ENCODE results near the gene VPS8. TPM values are rescaled to one million over a fixed set of nuclear protein-coding genes. Genes with fewer than 3 reads are reported as not detected.

Gene VPS8
- total and polyA plus RNA-seq, 2 donors (not counting 1 experiment from before 2014, with no cell fraction given): 24.9 to 99.4 TPM

DNA sequence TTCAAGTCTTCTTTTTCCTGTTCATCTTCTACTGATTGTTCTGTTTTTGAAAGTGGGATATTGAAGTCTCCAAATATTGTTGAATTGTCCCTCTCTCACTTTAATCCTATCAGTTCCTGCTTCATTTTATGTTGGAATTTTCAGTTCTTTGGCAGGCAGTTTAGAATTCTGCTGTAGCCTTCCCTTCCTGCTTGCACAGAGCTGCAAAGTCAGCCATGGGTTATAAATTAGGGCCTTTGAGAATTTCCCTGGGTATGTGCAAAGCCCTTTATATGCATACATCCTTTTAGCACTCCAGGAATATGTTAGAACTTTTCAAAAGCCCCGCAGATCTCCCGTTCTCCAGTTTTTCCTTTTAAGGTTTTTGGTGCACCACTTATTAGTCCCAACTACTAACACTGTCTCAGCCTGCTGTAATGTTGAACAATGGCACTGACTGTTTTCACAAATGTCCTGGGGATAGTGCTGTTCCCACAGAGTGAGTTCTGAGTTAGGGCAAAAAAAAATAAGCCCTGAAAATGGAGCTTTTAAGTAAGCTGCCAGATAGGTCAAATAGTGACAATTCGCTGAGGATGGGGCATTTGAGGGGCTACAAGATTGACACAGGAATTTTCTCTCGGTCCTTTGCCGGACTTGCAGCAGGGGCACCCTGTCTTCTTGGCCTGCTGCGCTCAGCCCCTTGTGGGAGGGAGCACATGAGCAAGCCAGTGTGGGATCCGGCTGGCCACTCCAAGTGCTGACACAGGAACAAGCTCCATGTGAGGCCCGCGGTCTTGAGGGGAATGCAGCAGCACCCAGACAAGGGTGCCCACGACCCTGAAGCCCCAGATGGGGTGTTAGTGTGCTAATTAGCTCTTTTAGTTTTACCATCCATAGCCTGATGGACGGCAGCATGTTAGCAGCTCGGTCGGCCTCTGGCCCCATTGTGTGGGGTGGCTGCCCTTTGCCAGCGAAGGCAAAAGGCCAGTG lies 96.0 kb downstream of the VPS8 start:
- no peaks in the 10 kb centered on the region for H3K4me1 ChIP-seq (ENCODE audit: control insufficient read depth, extremely low read depth, insufficient read depth, low read length)
- no peak overlapping the region for H3K9ac ChIP-seq (ENCODE audit: insufficient read depth, low read length)
- DNase-seq (ENCODE audit: low read depth in 2 of 2): no peak
- no peak for TF ChIP-seq EZH2 (IDR thresholded peaks at IDR 0.05; ENCODE audit: low read length, missing control alignments)
- H3K27me3 ChIP-seq (ENCODE audit: control insufficient read depth, insufficient read depth, low read length): no peaks in the 10 kb centered on the region
- H3K36me3 ChIP-seq (ENCODE audit: control insufficient read depth, insufficient read depth, low read length): no peaks in the 10 kb centered on the region
- no peaks in the 10 kb centered on the region for H3K9me3 ChIP-seq (ENCODE audit: control insufficient read depth, insufficient read depth, low read depth, low read length)
- no peak overlapping the region for H3K4me3 ChIP-seq (replicated peaks in 1 of 4; ENCODE audit: control extremely low read depth in 1 of 4, insufficient read depth in 1 of 4, low read depth in 3 of 4, low read length in 4 of 4)
- H3K4me2 ChIP-seq (ENCODE audit: extremely low read depth, insufficient read depth, low read length): no peak overlapping the region
- H3K79me2 ChIP-seq (ENCODE audit: control insufficient read depth, insufficient read depth, low read length): no peaks in the 10 kb centered on the region
- H2AFZ ChIP-seq (ENCODE audit: low read length): no peak overlapping the region
- H3K27ac ChIP-seq (ENCODE audit: insufficient read depth, low read length): no peak overlapping the region
- no peaks in the 10 kb centered on the region for H4K20me1 ChIP-seq (ENCODE audit: control insufficient read depth, extremely low read depth, insufficient read depth, low read length)

DNA sequence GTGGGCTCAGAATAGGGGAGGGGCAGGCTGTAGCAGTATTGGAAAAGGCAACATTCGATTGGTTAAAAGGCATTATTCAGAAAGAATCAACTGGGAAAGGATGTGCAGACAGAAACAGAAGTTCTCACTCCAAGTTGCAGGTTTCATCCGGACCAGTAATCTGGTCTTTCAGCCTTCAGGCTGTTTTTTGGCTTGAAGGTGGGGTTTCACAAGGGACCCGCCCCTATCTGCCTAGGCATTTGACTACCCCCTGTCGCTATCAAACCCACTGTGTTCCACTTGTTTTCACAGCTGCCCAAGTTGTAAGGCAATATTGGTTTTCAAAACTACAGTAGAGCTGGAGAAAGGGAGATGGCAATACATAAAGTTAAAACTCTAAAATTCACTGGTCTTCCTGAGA lies 96.9 kb downstream of the VPS8 start:
- TF ChIP-seq, protein P1, sequence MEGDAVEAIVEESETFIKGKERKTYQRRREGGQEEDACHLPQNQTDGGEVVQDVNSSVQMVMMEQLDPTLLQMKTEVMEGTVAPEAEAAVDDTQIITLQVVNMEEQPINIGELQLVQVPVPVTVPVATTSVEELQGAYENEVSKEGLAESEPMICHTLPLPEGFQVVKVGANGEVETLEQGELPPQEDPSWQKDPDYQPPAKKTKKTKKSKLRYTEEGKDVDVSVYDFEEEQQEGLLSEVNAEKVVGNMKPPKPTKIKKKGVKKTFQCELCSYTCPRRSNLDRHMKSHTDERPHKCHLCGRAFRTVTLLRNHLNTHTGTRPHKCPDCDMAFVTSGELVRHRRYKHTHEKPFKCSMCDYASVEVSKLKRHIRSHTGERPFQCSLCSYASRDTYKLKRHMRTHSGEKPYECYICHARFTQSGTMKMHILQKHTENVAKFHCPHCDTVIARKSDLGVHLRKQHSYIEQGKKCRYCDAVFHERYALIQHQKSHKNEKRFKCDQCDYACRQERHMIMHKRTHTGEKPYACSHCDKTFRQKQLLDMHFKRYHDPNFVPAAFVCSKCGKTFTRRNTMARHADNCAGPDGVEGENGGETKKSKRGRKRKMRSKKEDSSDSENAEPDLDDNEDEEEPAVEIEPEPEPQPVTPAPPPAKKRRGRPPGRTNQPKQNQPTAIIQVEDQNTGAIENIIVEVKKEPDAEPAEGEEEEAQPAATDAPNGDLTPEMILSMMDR (conservative IDR thresholded peaks at IDR 0.05 in 1 of 2, IDR thresholded peaks at IDR 0.05 in 1 of 2; ENCODE audit: low read depth in 1 of 2, low read length in 2 of 2): no peak
- TF ChIP-seq EZH2 (IDR thresholded peaks at IDR 0.05; ENCODE audit: low read length, missing control alignments): no peak
- Histone ChIP-seq H3K4me3 (replicated peaks in 1 of 4; ENCODE audit: control extremely low read depth in 1 of 4, insufficient read depth in 1 of 4, low read depth in 3 of 4, low read length in 4 of 4) (no peak overlapping the region), H3K36me3 (ENCODE audit: control insufficient read depth, insufficient read depth, low read length) (no peaks in the 10 kb centered on the region), H3K4me2 (ENCODE audit: extremely low read depth, insufficient read depth, low read length) (no peak overlapping the region), H3K9ac (ENCODE audit: insufficient read depth, low read length) (no peak overlapping the region), H3K9me3 (ENCODE audit: control insufficient read depth, insufficient read depth, low read depth, low read length) (no peaks in the 10 kb centered on the region), H3K27me3 (ENCODE audit: control insufficient read depth, insufficient read depth, low read length) (no peaks in the 10 kb centered on the region), H3K4me1 (ENCODE audit: control insufficient read depth, extremely low read depth, insufficient read depth, low read length) (no peaks in the 10 kb centered on the region), H4K20me1 (ENCODE audit: control insufficient read depth, extremely low read depth, insufficient read depth, low read length) (no peaks in the 10 kb centered on the region), H3K79me2 (ENCODE audit: control insufficient read depth, insufficient read depth, low read length) (no peaks in the 10 kb centered on the region), H2AFZ (ENCODE audit: low read length) (no peak overlapping the region), H3K27ac (ENCODE audit: insufficient read depth, low read length) (no peak overlapping the region)
- DNase-seq (ENCODE audit: low read depth in 2 of 2): no peak

DNA sequence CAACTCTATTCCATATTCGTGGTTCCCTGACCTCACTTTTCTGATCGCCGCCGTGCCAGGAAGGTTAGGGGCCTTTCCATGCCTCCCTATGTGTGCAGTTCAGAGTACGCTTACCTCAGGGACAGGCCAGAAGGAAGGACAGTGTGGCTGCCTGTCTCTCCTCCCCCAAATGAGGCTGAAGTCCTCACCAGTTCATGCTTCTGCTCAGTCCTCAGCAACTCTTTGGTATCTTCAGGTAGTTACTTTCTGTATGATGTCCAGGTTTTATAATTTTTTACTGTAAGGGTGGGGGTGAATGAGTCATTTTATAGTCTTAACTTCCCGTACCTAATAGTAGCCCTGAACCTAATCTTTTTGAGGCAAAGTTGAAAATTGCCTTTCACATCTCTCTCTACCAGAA lies 98.7 kb downstream of the VPS8 start:
- no peaks in the 10 kb centered on the region for H3K79me2 ChIP-seq (ENCODE audit: control insufficient read depth, insufficient read depth, low read length)
- TF ChIP-seq EZH2 (IDR thresholded peaks at IDR 0.05; ENCODE audit: low read length, missing control alignments): no peak
- TF ChIP-seq, protein P1 (conservative IDR thresholded peaks at IDR 0.05 in 1 of 2, IDR thresholded peaks at IDR 0.05 in 1 of 2; ENCODE audit: low read depth in 1 of 2, low read length in 2 of 2): no peak

More for the DNA sequence above, 98.7 kb downstream of the VPS8 start:
- Histone ChIP-seq H3K9ac (ENCODE audit: insufficient read depth, low read length) (no peak overlapping the region), H4K20me1 (ENCODE audit: control insufficient read depth, extremely low read depth, insufficient read depth, low read length) (no peaks in the 10 kb centered on the region), H2AFZ (ENCODE audit: low read length) (no peak overlapping the region), H3K27ac (ENCODE audit: insufficient read depth, low read length) (no peak overlapping the region), H3K4me2 (ENCODE audit: extremely low read depth, insufficient read depth, low read length) (no peak overlapping the region), H3K9me3 (ENCODE audit: control insufficient read depth, insufficient read depth, low read depth, low read length) (no peaks in the 10 kb centered on the region), H3K4me3 (replicated peaks in 1 of 4; ENCODE audit: control extremely low read depth in 1 of 4, insufficient read depth in 1 of 4, low read depth in 3 of 4, low read length in 4 of 4) (no peak overlapping the region), H3K27me3 (ENCODE audit: control insufficient read depth, insufficient read depth, low read length) (no peaks in the 10 kb centered on the region), H3K4me1 (ENCODE audit: control insufficient read depth, extremely low read depth, insufficient read depth, low read length) (no peaks in the 10 kb centered on the region), H3K36me3 (ENCODE audit: control insufficient read depth, insufficient read depth, low read length) (no peaks in the 10 kb centered on the region)
- no peak for DNase-seq (ENCODE audit: low read depth in 2 of 2)
